SK-N-SH (cell line): ENCODE measurements around the gene MARCHF4. TPM values are rescaled to one million over a fixed set of nuclear protein-coding genes. Genes with fewer than 3 reads are reported as not detected.

Experiments used
- CTCF ChIA-PET: fragments of 300-600, 350-600 bp; formaldehyde crosslinking; extraction: SDS; loops from one replicate; lab custom pipeline; 2021; lab: Yijun Ruan, JAX
- POLR2A ChIA-PET: fragments of 350-600 bp; sonication (Branson Sonifier 250); formaldehyde crosslinking; extraction: SDS; loops from one replicate; lab custom pipeline; 2020; ENCODE audit warnings: antibody characterized with exemption, inconsistent platforms; lab: Yijun Ruan, JAX
- DNase-seq: peaks from one replicate; pipeline ENCODE4 v3.0.0; 2012
- H2AFZ ChIP-seq: fragments of 200-600 bp; sonication (generic); 2 replicates; pipeline ENCODE4 v1.8.1; 2016; ENCODE audit warnings: antibody characterized with exemption, mild to moderate bottlenecking, low read depth
- H3F3A ChIP-seq: fragments of 200-600 bp; sonication (generic); replicated peaks from 2 replicates; pipeline ENCODE3; 2016; ENCODE audit warnings: antibody characterized with exemption, mild to moderate bottlenecking; ENCODE audit not compliant: insufficient read depth
- H3K27ac ChIP-seq, 2 experiments: fragments of 200-500 bp in 1 of 2; fragments of 200-600 bp in 1 of 2; sonication (Bioruptor generic) in 1 of 2; sonication (generic), shearing (Covaris generic) in 1 of 2; 2 replicates each; pipeline versions ENCODE4 v1.5.1 to v1.6.1; 2014 to 2016; ENCODE audit warnings: low read depth in 2 of 2, inconsistent platforms in 1 of 2, low read length in 1 of 2, mild to moderate bottlenecking in 1 of 2, mixed read lengths in 1 of 2
- H3K27me3 ChIP-seq: fragments of 200-600 bp; sonication (generic), shearing (Covaris generic); 2 replicates; pipeline ENCODE4 v1.6.1; 2016; ENCODE audit warnings: mixed run types; ENCODE audit not compliant: insufficient read depth
- H3K36me3 ChIP-seq, 2 experiments: fragments of 200-500 bp in 1 of 2; fragments of 200-600 bp in 1 of 2; sonication (Bioruptor generic) in 1 of 2; sonication (generic) in 1 of 2; replicated peaks in 1 of 2; 2 replicates each; pipeline versions ENCODE3 to v1.5.1; 2014 to 2016; ENCODE audit warnings: low read length in 1 of 2, mild to moderate bottlenecking in 1 of 2; ENCODE audit not compliant: insufficient read depth in 2 of 2, control insufficient read depth in 1 of 2
- H3K4me1 ChIP-seq, 2 experiments: fragments of 200-500 bp in 1 of 2; fragments of 200-600 bp in 1 of 2; sonication (Bioruptor generic) in 1 of 2; sonication (generic), shearing (Covaris generic) in 1 of 2; 2 replicates each; pipeline versions ENCODE4 v1.5.1 to v1.6.1; 2014 to 2016; ENCODE audit warnings: low read depth in 1 of 2, low read length in 1 of 2, mixed run types in 1 of 2; ENCODE audit not compliant: insufficient read depth in 2 of 2, control insufficient read depth in 1 of 2
- H3K4me2 ChIP-seq: fragments of 200-600 bp; sonication (generic), shearing (Covaris generic); 2 replicates; pipeline ENCODE4 v1.6.1; 2017; ENCODE audit warnings: mixed run types
- H3K4me3 ChIP-seq, 2 experiments: fragments of 200-500 bp in 1 of 2; fragments of 200-600 bp in 1 of 2; sonication (Bioruptor generic) in 1 of 2; sonication (generic), shearing (Covaris generic) in 1 of 2; 2 replicates each; pipeline versions ENCODE4 v1.5.1 to v1.8.1; 2014 to 2016; ENCODE audit warnings: low read depth in 2 of 2, inconsistent platforms in 1 of 2, low read length in 1 of 2, mild to moderate bottlenecking in 1 of 2, mixed read lengths in 1 of 2, moderate library complexity in 1 of 2
- H3K79me2 ChIP-seq: fragments of 200-600 bp; sonication (generic); 2 replicates; pipeline ENCODE4 v1.8.1; 2017; ENCODE audit warnings: mild to moderate bottlenecking; ENCODE audit not compliant: insufficient read depth
- H3K9ac ChIP-seq: fragments of 200-600 bp; sonication (generic); 2 replicates; pipeline ENCODE4 v1.6.1; 2017; ENCODE audit warnings: mixed run types
- H3K9me2 ChIP-seq: fragments of 200-600 bp; sonication (generic); 2 replicates; pipeline ENCODE4 v1.6.1; 2017; ENCODE audit warnings: mixed run types
- H3K9me3 ChIP-seq: fragments of 200-600 bp; sonication (generic); 2 replicates; pipeline ENCODE4 v1.6.1; 2017; ENCODE audit warnings: mixed run types, mild to moderate bottlenecking, moderate library complexity
- H4K20me1 ChIP-seq: fragments of 200-600 bp; sonication (generic); 2 replicates; pipeline ENCODE4 v1.6.1; 2017; ENCODE audit warnings: mild to moderate bottlenecking, mixed run types; ENCODE audit not compliant: insufficient read depth
- FOSL2 ChIP-seq: IDR thresholded peaks from 2 replicates; pipeline ENCODE4 v1.4.0; 2012; ENCODE audit warnings: low read depth, mild to moderate bottlenecking, moderate library complexity, borderline replicate concordance
- FOXJ3 ChIP-seq: sonication (generic); formaldehyde crosslinking; IDR thresholded peaks from 2 replicates; pipeline ENCODE4 v1.5.1; 2020; ENCODE audit warnings: mild to moderate bottlenecking, missing genetic modification reagents
- FOXM1 ChIP-seq: IDR thresholded peaks from 2 replicates; pipeline ENCODE4 v1.4.0; 2012; ENCODE audit warnings: low read depth, mild to moderate bottlenecking
- GATA2 ChIP-seq: sonication (generic); formaldehyde crosslinking; IDR thresholded peaks from 2 replicates; pipeline ENCODE4 v1.5.0; 2020; ENCODE audit warnings: mild to moderate bottlenecking, missing genetic modification reagents
- JUND ChIP-seq: IDR thresholded peaks from 2 replicates; pipeline ENCODE4 v1.4.0; 2012
- MEF2A ChIP-seq: IDR thresholded peaks from 2 replicates; pipeline ENCODE4 v1.4.0; 2012; ENCODE audit warnings: low read depth, borderline replicate concordance
- MXI1 ChIP-seq: IDR thresholded peaks from 2 replicates; pipeline ENCODE4 v1.6.1; 2012; ENCODE audit warnings: mild to moderate bottlenecking, low read depth, low read length, improper control_type of control experiment
- NFIC ChIP-seq: IDR thresholded peaks from 2 replicates; pipeline ENCODE4 v1.4.0; 2012; ENCODE audit warnings: borderline replicate concordance
- RCOR1 ChIP-seq: fragments of 150-350 bp; IDR thresholded peaks from 2 replicates; pipeline ENCODE4 v1.6.1; 2017; ENCODE audit warnings: antibody characterized with exemption, low read length
- REST ChIP-seq: IDR thresholded peaks from 2 replicates; pipeline ENCODE4 v1.6.1; 2012; ENCODE audit warnings: mild to moderate bottlenecking, low read depth, low read length, moderate library complexity
- RFX5 ChIP-seq: IDR thresholded peaks from 2 replicates; pipeline ENCODE4 v1.6.1; 2012; ENCODE audit warnings: mild to moderate bottlenecking, improper control_type of control experiment, low read length
- RXRA ChIP-seq: IDR thresholded peaks from 2 replicates; pipeline ENCODE4 v1.4.0; 2012; ENCODE audit warnings: low read depth, mild to moderate bottlenecking, borderline replicate concordance
- SIN3A ChIP-seq: IDR thresholded peaks from 2 replicates; pipeline ENCODE4 v1.6.1; 2012; ENCODE audit warnings: low read depth, mild to moderate bottlenecking, low read length, moderate library complexity, borderline replicate concordance
- SMC3 ChIP-seq: IDR thresholded peaks from 2 replicates; pipeline ENCODE4 v1.6.1; 2012; ENCODE audit warnings: low read depth, low read length, improper control_type of control experiment
- TCF12 ChIP-seq: IDR thresholded peaks from 2 replicates; pipeline ENCODE4 v1.4.0; 2012
- YY1 ChIP-seq: IDR thresholded peaks from 2 replicates; pipeline ENCODE4 v1.4.0; 2012; ENCODE audit warnings: low read depth, mild to moderate bottlenecking
- WGBS: methylation state at CpG from one replicate; pipeline ENCODE4 v1.1.6; 2017; ENCODE audit warnings: low lambda C conversion rate; 5-methylcytosine and 5-hydroxymethylcytosine counted together
- polyA plus RNA-seq, 3 experiments: library from polyadenylated mRNA; depleted of rRNA; stranded (reverse); fragments of >200 nt; gene quantifications; 2 replicates each; pipeline ENCODE4 v1.2.3, GENCODE V29; 2012
- TF ChIP-seq, protein P1 (sequence below): IDR thresholded peaks from 2 replicates; pipeline ENCODE4; 2012
- TF ChIP-seq, protein P2 (sequence below): fragments of 150-350 bp; IDR thresholded peaks from 2 replicates; pipeline ENCODE4 v1.6.1; 2017; ENCODE audit warnings: antibody characterized with exemption, low read length, low read depth, borderline replicate concordance

The MARCHF4 gene
- polyA plus RNA-seq, 1 of the 3 experiments (the other 2 are of a cell fraction), result 7.6 TPM

DNA sequence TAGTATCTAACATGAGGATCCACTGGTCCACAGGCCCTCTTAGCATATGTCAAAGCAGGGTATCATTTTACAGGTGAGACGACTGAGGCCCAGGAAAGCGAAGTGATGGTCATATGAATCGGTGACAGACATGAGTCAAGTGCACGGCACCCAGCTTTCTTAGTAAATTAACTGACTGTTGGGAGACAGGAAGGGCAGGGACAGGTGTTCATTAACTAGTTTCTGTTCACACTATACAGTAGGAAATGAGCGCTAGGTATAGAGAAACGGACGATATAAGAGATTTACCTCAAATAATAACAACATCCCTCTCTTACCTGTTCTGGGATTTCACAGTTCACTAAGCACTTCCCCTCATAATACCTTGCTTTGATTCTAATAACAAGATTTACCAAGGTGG is 38.3 kb upstream of the MARCHF4 start:
- Histone ChIP-seq H3K4me3 (no peak overlapping the region), H3K36me3 (peaks cover 7 to 9% of the 10 kb centered on the region in 2 experiments), H3F3A (peaks cover 14% of the 10 kb centered on the region), H3K9me3 (no peaks in the 10 kb centered on the region), H4K20me1 (no peaks in the 10 kb centered on the region), H3K9me2 (no peaks in the 10 kb centered on the region), H3K9ac (no peak overlapping the region), H2AFZ (no peak overlapping the region), H3K27ac (no peak overlapping the region), H3K27me3 (no peaks in the 10 kb centered on the region), H3K4me1 (peaks cover 5 to 11% of the 10 kb centered on the region in 2 experiments; a peak in 2 of 4 replicates), H3K79me2 (peaks cover 24% of the 10 kb centered on the region; the same call in 1 of the 2 replicates), H3K4me2 (no peak overlapping the region)
- 95% methylated on average over 7 of the region's 7 CpGs for WGBS
- CTCF ChIA-PET, result interaction anchor here (1.2 kb wide), 1 partner anchor 300 kb away, joined by 4 read pairs; no protein-coding TSS in a partner anchor
- POLR2A ChIA-PET, result no interaction called here
- no peak for DNase-seq
- no peak for TF ChIP-seq REST
- no peak for TF ChIP-seq NFIC
- TF ChIP-seq SIN3A, result no peak
- TF ChIP-seq MEF2A, result no peak
- TF ChIP-seq RCOR1, result no peak
- TF ChIP-seq FOXM1, result no peak
- no peak for TF ChIP-seq MXI1
- TF ChIP-seq, protein P1, sequence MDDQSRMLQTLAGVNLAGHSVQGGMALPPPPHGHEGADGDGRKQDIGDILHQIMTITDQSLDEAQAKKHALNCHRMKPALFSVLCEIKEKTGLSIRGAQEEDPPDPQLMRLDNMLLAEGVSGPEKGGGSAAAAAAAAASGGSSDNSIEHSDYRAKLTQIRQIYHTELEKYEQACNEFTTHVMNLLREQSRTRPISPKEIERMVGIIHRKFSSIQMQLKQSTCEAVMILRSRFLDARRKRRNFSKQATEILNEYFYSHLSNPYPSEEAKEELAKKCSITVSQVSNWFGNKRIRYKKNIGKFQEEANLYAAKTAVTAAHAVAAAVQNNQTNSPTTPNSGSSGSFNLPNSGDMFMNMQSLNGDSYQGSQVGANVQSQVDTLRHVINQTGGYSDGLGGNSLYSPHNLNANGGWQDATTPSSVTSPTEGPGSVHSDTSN, result no peak
- no peak for TF ChIP-seq RXRA
- no peak for TF ChIP-seq FOSL2
- TF ChIP-seq JUND, result no peak
- TF ChIP-seq TCF12, result no peak
- TF ChIP-seq YY1, result no peak
- no peak for TF ChIP-seq SMC3
- no peak for TF ChIP-seq GATA2 (CRISPR knock-in tag)
- TF ChIP-seq, protein P2, sequence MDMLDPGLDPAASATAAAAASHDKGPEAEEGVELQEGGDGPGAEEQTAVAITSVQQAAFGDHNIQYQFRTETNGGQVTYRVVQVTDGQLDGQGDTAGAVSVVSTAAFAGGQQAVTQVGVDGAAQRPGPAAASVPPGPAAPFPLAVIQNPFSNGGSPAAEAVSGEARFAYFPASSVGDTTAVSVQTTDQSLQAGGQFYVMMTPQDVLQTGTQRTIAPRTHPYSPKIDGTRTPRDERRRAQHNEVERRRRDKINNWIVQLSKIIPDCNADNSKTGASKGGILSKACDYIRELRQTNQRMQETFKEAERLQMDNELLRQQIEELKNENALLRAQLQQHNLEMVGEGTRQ, result no peak
- TF ChIP-seq RFX5, result no peak
- TF ChIP-seq FOXJ3, result no peak
